ENCODE results near the gene KIRREL3. TPM values are rescaled to one million over a fixed set of nuclear protein-coding genes. Genes with fewer than 3 reads are reported as not detected.

KIRREL3 gene
- polyA plus RNA-seq, 1 experiment = 2.3 TPM

DNA sequence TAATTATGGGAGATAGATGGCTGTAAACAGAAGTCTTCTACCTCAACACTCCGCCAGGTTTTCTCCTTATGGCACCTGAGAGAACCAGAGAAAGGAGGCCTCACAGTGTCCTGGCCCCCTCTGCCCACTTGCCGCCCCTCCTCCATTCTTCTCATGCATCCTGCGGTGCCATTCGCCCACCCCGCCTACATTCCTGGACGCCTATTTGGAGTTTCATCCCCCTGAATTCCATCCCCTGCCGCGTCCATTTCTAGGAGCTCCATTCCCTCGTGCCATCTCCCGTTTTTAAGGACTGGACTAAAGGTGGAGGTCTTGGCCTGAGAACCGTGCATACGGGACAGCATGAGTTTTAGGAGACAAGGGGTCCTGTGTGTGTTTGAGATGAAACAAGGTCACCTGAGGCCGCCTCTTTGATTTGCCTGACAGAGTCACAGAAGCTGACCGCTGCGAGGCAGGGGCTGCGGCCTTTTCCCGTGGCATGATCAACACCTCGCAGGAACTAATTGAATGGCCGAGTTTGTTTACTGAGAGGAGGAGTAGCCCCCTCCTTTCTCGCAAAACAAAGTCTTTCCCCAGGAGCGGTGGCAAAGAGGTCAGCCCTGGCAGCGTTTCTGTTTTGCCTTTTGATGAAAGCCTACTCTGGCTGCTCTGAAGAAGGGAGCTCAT is 398.9 kb downstream of the KIRREL3 start:
- CTCF ChIA-PET = interaction anchor here (1.2 to 2.0 kb wide), 4 partner anchors 291 to 744 kb away, joined by 3 to 6 read pairs (median 4); no protein-coding TSS in a partner anchor
- no peak for DNase-seq (ENCODE audit: low read depth, low spot score)
- Histone ChIP-seq H3K9me3 (ENCODE audit: control insufficient read depth, insufficient read depth, low read length) (no peaks in the 10 kb centered on the region; the same call in 1 of the 2 replicates), H3K27me3 (ENCODE audit: control insufficient read depth, insufficient read depth, low read length) (peaks cover 2% of the 10 kb centered on the region), H3K27ac (ENCODE audit: low read depth, low read length) (no peak overlapping the region), H3K4me3 (ENCODE audit: low read depth, low read length) (no peak overlapping the region)
- TF ChIP-seq CTCF (IDR thresholded peaks at IDR 0.05; ENCODE audit: low read depth, low read length) = no peak
- POLR2A ChIA-PET = no interaction called here

DNA sequence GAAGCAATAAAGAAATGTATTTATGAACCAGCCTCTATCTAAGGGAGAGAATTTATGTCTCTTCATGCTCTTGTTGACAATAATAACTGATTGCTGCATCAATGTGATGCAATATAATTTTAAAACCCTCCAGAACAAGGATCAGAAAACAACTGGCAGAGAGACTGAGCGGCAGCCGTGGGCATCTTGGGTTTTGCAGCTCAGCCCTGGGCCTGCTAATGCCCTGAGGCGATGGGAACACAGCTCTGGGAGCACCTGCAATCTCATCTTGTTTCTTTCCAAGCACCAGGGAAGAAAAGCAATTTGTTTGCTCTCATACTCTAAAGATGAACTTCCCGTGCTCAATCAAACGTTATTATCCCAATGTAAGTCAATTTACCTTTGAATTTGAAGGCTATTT is 399.4 kb downstream of the KIRREL3 start:
- no peak overlapping the region for H3K27ac ChIP-seq (ENCODE audit: low read depth, low read length)
- no peak for TF ChIP-seq CTCF (IDR thresholded peaks at IDR 0.05; ENCODE audit: low read depth, low read length)
- ChIA-PET POLR2A (no interaction called here), CTCF (interaction anchor here (1.2 to 1.5 kb wide), 2 partner anchors 388 to 744 kb away, joined by 3 read pairs; no protein-coding TSS in a partner anchor)
- DNase-seq (ENCODE audit: low read depth, low spot score) = no peak
- H3K27me3 ChIP-seq (ENCODE audit: control insufficient read depth, insufficient read depth, low read length) = peaks cover 2% of the 10 kb centered on the region
- H3K4me3 ChIP-seq (ENCODE audit: low read depth, low read length) = no peak overlapping the region
- H3K9me3 ChIP-seq (ENCODE audit: control insufficient read depth, insufficient read depth, low read length) = no peaks in the 10 kb centered on the region; the same call in 1 of the 2 replicates

DNA sequence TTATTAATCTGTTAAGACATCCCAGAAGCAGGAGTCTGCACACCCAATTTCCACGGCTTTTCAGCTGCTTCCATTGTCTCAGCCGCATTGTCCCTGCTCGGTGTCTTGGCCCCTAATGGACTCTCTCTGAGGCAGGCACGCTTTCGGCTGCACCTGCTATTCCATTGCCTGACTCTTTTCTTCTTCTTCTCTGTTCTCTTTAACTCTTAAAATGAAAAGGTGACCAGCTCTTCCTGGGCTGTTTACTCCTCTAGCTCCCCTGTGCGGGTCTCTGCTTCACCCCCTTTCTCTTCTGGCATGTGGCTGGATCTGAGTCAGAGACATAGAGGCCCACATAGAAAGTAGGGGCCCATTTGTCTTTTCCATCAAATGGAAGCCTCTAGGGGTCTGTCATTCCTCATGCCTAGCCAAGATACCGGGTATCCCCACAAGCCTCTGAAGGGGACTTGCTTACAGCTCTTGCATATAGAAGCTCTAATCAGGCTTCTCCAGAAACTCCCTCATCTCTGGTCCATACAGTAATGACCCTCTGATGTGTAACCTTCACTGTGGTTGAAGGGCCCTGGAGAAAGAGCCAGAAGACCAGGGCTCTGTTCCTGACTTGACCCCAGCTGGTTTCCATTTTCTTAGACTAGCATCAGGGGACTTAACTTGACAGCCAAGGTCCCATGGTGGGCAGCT is 401.2 kb downstream of the KIRREL3 start:
- no peak overlapping the region for H3K27ac ChIP-seq (ENCODE audit: low read depth, low read length)
- H3K9me3 ChIP-seq (ENCODE audit: control insufficient read depth, insufficient read depth, low read length) = no peaks in the 10 kb centered on the region; the same call in 1 of the 2 replicates
- no peak for TF ChIP-seq CTCF (IDR thresholded peaks at IDR 0.05; ENCODE audit: low read depth, low read length)
- POLR2A ChIA-PET = no interaction called here
- H3K4me3 ChIP-seq (ENCODE audit: low read depth, low read length) = no peak overlapping the region
- CTCF ChIA-PET = interaction anchor here (1.0 to 2.6 kb wide), 2 partner anchors 8 to 391 kb away, joined by 3 to 9 read pairs; no protein-coding TSS in a partner anchor
- peaks cover 2% of the 10 kb centered on the region for H3K27me3 ChIP-seq (ENCODE audit: control insufficient read depth, insufficient read depth, low read length)
- no peak for DNase-seq (ENCODE audit: low read depth, low spot score)

DNA sequence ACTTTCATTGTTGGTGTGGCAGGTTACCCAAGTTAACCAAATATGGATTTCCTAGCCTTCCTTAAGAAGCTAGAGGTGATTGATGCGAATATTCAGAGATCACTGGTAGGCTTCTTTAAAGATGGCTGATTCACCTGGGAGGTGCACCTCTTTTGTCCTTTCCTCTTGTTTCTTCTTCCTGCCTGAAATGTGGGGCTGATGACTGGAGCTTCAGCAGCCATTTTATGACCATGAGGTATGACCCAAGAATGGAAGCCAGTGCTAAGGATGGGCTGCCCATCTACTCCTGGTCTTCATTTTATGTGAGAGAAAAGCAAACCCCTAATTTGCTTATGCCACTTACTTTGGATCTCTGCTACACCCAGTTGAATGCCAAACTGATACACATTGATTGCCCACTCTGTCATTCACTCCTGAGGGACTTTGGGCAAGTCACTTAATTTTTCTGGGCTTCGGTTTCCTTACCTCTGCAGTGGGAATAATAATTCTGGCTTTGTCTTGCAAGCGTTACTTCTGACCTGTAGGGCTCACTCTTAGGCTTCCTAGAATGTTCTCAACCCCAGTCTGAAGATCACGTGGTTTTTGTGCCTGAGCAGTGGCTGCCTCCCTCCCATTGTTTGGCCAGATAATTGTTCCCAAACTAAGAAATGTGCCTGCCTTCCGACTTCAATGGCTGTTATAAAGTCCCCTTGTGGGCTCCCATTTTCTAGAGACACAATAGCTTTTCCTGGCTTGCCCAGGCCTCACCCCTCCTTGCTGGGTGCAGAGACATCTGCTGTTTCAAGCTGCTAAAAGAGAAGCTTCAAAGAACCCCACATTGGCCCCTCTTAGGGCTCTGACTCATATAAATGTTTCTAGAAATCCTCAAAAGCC is 402.0 kb downstream of the KIRREL3 start:
- Histone ChIP-seq H3K27me3 (ENCODE audit: control insufficient read depth, insufficient read depth, low read length) (peaks cover 2% of the 10 kb centered on the region), H3K9me3 (ENCODE audit: control insufficient read depth, insufficient read depth, low read length) (no peaks in the 10 kb centered on the region; the same call in 1 of the 2 replicates), H3K4me3 (ENCODE audit: low read depth, low read length) (no peak overlapping the region), H3K27ac (ENCODE audit: low read depth, low read length) (no peak overlapping the region)
- no peak for DNase-seq (ENCODE audit: low read depth, low spot score)
- ChIA-PET POLR2A (no interaction called here), CTCF (interaction anchor here (1.0 to 2.6 kb wide), 3 partner anchors 9 to 392 kb away, joined by 3 to 9 read pairs (median 5); no protein-coding TSS in a partner anchor)
- no peak for TF ChIP-seq CTCF (IDR thresholded peaks at IDR 0.05; ENCODE audit: low read depth, low read length)
